HL-60/S4 treated with phorbol 12-myristate 13-acetate at 8.2 ng/mL for 4 days and 3 days (cell line): ENCODE data around the gene ITGB4.
"Not testable (repeated sequence)": the region's sequence is repeated elsewhere in the genome, so short reads cannot be mapped to it uniquely, and the experiment has no call there.

Source experiments
- in situ Hi-C: fragments of 300-500 bp; cut with MboI; formaldehyde crosslinking; loops from 2 replicates; pipeline ENCODE4 v1.15.0; 2022; ENCODE audit warnings: low sequenced_read_pairs

The ITGB4 gene

DNA sequence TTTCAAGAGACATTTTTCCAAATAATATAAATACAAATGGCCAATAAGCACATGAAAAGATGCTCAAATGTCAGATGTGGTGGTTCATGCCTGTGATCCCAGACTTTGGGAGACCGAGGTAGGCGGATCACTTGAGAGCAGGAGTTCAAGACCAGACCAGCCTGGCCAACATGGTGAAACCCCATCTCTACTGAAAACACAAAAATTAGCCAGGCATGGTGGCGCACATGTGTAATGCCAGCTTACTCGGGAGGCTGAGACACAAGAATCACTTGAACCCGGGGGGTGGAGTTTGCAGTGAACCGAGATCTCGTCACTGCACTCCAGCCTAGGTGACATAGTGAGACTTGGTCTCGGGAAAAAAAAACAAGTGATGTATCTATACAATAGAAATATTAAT lies 46.6 kb downstream of the ITGB4 start:
- in situ Hi-C loops: no loop called here

DNA sequence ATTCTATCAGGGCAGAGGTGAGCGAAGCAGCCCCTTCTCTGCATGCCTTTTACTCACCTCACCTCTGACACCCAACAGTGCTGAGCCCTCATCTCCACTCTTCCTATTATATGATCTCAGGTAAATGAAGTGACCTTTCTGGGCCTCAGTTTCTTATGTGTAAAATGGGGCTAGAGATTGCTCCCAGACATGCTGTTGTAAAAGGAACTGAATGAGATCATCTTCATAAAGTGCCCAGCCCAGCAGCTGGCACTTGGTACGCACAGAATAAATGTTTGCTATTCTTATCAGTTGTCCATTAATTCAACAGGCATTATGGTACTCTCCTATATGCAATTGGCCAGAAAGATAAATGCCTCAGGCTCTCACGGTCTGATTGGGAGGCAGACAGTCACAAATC lies 48.3 kb downstream of the ITGB4 start:
- in situ Hi-C loops: no loop called here

DNA sequence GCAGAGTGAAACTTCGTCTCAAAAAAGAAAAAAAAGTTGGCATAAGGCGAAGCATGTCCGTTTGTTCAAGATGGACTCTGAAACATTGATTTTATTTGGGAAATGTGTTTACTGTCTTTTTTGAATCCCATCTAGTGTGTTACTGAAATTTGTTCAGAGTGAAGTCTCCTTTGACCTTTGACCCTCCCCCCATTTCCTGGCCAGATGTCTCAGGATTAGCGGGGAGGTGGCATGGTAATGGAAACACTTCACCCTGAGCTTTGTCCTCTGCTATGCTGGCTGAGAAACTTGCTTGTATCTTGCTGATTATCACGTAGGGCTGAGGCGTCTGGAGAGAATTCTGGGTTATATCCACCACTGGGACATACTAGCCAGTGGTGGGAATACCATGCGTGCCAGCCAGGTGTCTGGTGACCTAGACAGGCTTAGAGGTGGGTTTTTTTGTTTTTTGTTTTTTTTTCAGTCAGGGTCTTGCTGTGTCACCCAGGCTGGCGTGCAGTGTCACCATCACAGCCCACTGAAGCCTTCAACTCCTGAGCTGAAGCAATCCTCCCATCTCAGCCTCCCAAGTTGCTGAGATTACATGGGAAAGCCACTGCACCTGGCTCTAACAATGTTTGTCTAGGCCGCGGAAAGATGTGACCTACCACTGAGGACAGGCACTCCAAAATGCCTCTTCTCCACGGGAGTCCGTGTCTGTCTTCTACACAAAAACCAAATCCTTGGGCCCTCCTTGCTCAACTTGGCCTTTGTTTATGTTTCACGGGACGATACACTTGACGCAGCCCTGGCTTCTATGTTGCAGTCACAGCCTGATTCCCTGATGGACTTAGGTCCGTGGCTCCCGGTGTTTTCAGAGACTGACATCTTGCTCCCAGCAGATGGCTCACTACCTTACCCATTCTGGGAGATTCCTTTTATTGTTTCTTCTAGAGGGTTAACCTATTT lies 50.3 kb downstream of the ITGB4 start:
- in situ Hi-C loops: no loop called here

DNA sequence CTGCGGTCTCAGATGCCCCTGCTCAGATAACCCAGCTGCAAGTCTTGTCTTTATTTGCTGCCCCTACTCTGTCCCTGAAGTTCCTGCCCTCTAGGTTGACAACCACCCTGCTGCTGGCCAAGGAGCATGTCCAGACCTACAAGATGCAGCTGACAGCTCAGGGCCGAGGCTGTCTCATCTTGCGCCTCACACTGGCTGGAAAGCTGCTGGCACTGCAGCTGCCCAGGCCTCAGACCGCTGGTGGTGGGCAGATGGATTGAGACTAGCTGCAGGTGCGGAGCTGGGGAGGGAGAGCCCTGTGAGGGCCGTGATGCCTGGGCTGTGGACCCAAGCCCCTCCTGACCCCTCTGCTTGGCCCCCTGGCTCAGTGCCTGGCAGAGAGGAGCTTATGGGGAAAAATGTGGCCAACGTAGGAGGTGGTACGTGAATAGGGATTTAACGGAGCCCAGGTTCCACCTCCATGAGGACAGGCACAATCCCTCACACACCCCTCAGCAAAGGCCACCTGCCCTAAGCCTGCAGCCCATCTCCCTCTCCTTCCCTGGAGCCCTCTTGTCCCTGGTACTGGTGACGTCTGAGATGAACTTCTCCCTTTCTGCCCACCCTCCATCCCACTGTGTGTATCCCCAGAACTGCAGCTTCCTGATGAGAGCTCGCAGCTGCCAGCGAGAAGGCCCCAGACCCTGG lies 52.0 kb downstream of the ITGB4 start:
- in situ Hi-C loops: no loop called here

DNA sequence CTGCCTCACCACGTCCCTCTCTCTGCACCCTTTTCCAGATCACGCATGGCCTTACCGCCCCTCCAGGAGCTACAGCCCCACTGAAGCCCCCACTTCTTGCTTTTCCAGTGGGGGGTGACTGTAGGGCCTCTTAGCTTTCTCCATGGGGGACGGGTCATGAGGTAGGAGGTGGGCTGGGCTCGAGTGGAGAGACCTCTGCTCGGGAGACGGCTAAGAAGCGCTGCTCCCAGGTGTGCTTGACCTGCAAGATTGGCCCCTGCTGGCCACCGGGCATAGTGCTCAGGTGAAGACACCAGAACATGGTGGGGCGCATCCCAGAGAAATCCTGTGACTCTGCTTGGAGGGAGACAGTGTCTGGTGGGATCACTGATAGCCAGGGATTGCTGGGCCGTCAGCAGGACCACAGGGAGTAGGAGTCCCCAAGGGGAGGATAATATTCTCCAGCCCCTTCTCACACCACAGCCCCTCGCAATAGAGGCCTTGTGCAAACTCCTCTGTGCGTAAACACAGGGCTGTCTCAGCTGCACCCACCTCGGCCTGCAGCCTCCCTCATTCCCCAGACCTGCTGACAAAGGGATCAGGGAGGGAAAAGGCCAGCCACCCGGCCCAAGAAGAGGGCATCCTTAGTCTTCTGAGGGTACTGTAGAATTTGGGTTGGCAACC lies 52.7 kb downstream of the ITGB4 start:
- in situ Hi-C loops: no loop called here

DNA sequence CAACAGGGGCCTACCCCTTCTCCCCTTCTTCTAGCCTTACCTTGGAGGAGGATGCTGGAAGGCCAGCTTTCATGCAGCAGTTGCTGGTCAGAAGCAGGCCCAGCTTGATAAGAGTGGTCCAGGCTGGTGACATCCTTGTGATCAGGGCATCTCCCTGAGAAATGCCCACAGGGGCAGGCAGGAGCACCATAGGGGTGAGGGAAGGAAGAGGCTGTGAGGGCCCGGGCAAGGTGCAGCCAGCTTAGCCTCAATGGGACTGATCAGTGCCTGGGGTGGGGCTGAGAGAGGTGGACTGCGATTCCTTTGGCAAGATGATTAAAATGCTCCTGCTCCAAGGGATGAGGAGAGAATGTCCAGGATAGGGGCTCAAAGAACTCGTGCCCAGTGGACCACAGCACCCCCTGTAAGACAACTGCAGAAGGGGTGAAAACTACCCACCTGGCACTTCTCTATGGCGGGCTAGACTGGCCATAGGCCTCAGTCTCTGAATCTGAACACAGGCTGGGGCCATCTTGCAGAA lies 53.3 kb downstream of the ITGB4 start:
- in situ Hi-C loops: no loop called here

DNA sequence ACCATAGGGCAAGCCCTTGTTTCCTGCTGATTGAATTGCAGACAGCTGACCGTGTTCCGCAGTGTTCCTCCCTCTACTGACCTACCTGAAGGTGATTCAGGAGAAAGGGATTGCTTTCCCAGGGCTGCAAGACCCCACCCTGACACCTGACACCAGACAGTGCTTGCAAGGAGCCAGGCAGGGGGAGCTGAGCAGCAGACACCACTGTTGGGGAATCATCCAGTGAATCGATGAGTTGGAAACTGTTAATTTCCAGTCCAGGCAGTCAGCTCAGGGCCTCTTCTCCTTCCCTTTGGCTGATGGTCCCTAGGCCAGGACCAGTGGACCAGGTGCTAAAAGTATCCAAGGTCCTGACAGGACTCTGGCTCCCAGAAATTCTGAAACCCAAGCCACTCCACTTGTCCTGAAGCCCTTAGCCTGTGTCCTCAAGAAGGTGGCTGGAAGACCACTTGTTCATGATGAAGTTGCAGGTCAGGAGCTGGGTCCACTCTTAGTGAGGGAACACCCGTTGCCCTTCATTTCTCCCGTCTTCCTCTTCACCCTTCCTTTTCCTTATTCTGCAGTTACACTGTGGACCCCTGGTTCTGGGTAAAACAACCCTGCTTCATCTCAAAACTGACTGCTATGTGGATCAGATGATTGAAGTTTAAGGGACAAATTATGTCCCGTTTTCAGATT lies 53.9 kb downstream of the ITGB4 start:
- in situ Hi-C loops: no loop called here

DNA sequence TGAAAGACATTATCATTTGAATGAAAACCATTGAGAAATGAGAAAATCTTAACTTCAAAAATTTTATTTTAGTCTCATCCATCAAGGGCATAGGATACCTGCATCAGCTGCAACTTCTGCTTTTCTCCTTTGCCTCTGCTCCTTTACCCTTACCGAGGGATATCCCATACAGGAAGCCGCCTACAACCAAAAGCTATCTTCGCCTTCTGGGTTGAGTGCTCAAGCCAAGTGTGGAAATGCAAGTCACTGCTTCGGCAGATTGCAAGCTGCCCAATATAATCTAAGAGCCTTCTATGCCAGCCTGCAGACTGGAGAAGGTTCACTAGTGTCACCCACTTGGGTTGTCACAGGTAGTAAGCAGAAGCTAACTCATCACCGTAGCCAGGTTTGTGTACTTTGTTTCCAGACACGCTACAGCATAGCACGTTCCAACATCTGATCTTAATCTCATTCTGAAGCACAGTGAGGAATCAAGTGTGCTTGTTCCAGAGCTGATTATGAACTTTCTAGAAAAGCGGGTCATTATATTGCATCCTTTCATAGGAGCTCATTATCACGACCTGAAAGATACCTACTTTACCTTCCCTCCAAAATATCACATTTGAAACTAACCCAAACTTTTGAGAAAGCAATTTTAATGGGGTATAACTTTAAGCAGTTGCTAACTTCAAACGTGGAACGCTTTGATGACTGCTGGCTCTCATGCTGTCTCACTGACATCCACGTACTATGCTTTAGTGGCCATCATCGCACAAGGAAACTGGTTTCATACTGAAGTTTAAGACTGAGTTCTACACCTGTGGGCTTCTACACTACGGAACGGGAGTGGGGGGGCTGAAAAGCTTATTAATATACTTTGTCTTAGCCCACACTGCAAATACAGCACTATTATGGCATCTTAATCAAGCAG lies 55.4 kb downstream of the ITGB4 start:
- in situ Hi-C loops: no loop called here

DNA sequence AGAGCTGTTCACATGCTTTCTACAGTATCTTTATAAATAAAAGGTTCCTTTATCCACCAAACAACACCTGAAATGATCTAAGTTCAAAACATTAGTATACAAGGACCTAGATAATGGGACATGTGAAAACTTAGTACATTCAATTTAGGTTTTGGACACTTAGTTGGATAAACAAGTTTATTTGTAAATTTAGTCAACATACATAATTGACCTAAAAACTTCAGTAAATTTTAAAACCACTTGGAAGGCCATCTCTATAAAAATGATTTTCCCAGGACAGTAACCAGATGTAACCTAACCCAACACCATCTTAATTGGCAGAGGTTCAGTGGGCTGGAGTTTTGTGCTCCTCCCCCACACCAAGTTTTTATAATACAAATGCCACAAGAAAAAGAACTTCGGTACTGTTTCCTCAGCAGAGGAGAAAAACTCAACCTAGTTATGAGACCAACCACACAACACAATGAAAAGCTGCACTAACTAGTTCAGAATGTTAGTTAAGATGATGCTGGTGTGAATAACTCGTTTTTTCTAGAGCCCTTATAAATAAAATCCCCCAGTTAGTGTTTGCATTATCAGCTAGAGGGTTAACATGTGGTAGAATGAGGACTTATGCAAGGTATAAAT lies 56.1 kb downstream of the ITGB4 start:
- in situ Hi-C loops: no loop called here

DNA sequence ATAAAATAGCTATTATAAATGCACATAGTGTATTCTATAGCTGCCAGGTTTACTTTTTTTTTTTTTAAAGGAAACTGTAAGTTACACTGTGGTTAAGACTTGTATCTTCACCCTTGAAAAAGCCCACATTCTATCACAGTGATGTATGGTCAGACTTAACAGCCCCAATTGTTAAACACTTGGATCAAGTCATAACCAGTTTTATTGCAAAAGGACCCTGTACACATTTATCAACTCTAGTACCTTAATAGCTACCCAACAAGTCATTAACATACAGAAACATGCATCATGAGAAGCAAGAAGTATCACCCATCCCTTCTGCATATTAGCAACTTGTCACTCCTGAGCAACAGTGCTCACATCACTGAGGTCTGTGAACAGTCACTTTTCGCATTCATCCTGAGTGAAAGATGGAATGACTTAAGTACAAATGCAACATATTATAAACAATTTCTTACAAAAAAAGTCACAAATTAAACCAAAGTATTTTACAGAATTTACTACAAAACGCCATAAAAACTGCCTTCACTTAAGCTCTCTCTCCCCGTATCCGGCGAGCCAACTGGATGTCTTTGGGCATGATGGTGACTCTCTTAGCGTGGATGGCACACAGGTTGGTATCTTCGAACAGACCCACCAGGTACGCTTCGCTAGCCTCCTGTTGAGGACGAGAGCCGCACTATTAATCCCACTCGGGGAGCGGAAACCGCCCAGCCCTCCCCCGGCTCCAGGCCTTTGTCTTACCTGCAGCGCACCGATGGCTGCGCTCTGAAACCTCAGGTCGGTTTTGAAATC lies 57.0 kb downstream of the ITGB4 start:
- in situ Hi-C loops: not testable (repeated sequence)

DNA sequence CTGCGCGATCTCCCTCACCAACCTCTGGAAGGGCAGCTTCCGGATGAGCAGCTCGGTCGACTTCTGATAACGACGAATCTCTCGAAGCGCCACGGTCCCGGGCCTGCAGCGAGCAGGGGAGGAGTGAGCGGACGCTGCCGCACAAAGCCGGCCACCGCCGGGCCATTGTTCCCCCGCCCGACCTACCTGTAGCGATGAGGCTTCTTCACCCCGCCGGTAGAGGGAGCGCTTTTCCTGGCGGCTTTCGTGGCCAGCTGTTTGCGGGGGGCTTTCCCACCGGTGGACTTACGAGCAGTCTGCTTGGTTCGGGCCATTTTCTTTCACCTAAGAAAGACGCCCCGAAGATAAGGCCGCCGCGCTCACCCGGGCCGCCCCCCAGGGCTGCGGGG lies 57.6 kb downstream of the ITGB4 start:
- in situ Hi-C loops: no loop called here

DNA sequence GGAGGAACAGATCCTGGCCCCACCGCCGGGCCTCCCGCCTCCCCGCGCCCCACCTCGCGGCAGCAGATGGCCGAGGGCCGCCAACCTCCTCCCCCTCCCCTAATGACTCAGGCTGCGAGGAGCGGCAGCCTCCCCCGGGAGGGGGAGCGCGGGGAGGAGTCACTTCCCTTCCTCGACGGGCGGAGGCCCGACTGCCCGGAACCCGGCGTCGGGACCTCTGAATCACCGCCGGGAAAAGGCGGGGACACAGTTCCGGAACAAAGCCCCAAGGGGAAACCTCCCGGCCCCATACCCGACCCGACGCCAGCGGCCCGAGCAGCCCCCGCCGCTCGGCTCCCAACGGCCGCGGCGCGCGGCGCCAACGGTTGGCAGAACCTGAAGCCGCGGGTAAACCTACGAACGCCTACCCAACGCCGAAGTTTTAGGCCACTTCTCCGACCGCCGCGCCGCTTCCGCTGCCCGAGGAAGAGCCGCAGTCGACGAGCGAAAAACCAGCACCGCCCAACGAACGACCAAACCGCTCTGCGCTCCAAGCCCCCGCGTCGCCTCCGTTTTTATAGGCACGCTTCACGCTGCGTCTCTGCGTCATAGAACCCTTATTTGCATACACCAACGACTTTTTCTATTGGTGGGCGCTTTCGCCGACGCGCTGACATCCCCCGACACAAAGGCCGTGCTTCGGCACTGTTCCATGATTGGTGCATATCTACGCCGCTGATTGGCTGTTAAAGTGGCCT lies 58.2 kb downstream of the ITGB4 start:
- in situ Hi-C loops: no loop called here

DNA sequence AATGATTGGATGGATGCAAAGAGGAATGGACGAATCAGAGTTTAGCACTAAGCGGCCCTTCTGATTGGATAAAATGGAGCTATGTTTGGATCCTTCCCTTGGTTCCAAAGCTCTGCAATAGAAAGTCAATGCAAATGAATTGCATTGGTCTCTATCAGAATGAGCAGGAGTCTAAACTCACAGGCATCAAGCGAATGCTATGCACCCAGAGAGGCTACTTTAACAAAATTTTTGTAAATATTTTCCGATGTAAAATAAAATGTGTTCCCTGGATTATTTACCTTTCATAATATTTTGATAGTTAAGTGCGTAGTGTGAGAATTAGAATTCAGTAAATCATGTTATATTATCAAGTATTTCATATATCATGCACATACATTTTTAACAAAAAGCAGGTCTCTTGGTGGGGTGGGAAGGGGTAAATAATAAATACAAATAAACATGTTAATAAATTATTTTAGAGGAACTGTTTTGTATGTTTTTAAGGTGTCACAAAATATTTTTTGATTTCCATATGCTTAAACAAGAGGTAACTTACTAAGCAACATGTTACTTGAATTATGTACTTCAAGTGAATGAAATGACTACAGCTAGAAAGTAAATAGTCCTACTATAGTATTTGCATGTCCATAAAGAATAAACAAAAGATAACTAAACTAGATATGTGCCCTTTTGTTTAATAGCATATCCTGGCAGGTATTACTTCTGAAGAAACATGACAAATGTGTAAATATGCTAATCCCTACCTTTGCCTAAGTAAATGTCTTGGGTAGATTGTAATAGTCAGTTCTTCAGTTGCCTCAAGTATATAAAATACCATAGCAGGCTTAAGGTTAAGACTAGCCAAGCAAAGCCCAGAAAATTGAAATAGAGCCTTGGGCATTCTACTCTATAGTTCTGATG lies 59.0 kb downstream of the ITGB4 start:
- in situ Hi-C loops: no loop called here

DNA sequence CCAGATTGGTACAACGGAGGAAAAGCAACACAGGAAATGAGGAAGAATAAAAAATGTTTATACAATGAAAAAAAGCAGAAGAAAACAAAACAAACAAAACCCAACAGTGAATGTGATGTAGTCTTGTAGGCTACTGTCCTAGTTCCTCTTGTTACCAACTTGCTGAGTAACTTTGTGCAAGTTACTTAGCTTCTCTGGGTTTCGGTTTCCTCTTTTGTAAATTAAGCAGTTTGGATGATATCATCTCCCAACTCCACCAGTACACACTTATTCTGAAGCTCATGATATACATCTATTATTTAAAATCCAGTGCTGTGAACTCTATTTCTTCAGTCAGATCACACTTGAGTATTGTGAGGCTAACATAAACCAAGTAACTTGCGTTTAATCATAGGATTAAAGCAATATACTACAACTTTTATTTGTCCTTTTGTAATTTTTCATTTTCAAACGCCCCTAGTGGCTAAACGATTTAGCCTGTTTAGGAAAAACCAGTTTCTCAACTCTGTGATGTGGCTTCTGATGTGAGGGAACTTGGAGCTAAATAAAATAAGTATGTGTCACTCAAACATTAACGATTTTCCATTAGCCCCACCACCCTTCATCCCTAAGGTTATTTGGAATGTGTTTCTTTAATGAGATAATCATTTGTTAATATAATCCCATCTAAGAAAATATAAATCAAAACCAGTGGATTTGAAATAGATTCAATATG lies 62.0 kb downstream of the ITGB4 start:
- in situ Hi-C loops: no loop called here

DNA sequence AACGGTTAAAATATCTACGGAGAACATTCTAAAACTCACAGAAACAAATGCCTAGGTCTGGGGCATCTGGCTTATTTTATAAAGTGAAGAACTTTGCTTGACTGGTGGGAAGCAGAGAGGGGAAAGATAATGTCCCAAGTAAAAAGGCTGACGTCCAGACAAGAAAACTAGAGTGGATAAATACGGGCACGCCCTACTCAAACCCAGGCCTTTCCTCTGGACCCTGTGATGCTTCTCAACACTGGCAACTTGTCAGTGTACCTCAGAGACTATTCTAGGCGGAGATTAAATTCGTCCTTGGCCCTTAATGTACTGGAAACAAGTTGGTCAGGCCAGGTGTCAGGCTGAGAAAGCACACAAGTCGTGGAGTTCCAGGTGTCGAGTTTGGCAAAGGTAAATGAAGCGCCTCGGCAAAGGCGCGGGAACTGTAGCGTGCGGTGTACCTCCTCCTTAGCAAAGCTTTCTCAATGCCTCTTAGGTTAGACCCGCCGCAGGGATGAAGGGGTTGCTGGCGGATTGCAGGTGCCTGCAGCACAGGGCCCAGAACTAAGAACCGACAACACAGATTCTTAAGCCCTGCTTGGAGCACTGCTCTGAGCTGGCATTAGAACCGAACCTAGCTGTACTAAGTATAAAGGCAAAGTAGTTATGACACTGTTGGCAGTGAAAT lies 62.7 kb downstream of the ITGB4 start:
- in situ Hi-C loops: no loop called here
